Fibroblast of mammary gland (primary cell): Measurements from ENCODE around the gene BCAN.

Source experiments
- DNase-seq: peaks from one replicate; pipeline ENCODE4 v3.0.0-alpha.2; 2010; ENCODE audit warnings: low read depth
- H3K4me3 ChIP-seq: 2 replicates; pipeline ENCODE4 v1.5.1; 2011; ENCODE audit warnings: low read depth, mild to moderate bottlenecking, low read length, moderate library complexity; ENCODE audit not compliant: control insufficient read depth
- TF ChIP-seq, protein P1 (sequence below): conservative IDR thresholded peaks from 2 replicates; pipeline ENCODE4 v1.5.1; 2011; ENCODE audit warnings: low read depth, low read length, inconsistent platforms; ENCODE audit not compliant: control insufficient read depth, insufficient read depth

The BCAN gene

DNA sequence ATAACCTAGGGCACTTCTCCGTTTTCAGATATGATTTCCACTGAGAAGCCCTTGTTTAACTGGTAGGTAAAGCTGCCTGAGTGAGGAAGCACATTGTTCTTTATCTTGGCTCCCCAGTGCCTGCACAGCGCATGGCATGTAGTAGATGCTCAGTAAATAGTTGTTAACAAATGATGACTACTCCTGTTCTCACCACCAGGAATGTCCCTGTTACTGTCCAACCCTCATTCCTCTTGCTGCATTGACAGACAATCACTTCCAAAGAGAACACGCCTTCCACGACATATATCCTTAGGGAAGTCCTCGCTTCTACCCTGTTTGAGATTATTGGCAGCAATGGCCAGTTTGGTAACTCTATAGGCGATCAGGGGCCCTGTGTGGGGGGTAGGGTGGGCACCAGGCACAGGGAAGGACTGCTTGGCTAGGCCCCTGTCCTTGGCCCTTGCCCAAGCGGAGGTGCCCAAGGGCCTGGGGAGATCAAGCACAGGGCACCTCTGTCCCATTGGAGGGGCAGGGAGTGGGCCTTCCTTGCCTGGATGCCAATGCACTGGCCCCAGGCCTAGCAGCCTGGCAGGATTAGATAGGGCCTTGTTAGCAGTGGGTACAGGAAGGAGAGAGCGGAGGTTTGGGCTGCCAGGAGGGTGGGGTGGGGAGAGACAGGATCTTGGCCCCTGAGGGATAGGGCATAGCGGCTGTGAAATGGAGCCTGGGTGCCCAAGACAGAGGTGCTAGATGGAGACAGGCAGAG lies 25.1 kb downstream of the BCAN start:
- no peak for DNase-seq
- no peak overlapping the region for H3K4me3 ChIP-seq

DNA sequence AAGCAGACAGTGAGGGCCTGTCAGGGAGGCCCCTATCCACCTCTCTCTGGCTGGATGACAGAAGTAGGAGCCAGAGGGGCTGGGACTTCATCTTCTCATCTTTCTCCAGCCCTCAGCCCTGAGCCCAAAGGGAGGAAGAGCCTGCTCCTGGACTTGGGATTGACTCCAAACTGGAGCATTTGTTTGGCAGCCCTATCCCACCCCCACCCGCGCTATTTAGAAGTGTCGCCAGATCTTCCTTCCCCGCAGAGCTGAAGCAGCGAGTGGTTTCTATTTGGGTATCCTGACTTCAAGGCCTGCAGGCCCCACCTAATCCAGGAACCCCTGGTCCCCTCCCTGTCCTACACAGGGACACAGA lies 25.7 kb downstream of the BCAN start:
- TF ChIP-seq, protein P1, sequence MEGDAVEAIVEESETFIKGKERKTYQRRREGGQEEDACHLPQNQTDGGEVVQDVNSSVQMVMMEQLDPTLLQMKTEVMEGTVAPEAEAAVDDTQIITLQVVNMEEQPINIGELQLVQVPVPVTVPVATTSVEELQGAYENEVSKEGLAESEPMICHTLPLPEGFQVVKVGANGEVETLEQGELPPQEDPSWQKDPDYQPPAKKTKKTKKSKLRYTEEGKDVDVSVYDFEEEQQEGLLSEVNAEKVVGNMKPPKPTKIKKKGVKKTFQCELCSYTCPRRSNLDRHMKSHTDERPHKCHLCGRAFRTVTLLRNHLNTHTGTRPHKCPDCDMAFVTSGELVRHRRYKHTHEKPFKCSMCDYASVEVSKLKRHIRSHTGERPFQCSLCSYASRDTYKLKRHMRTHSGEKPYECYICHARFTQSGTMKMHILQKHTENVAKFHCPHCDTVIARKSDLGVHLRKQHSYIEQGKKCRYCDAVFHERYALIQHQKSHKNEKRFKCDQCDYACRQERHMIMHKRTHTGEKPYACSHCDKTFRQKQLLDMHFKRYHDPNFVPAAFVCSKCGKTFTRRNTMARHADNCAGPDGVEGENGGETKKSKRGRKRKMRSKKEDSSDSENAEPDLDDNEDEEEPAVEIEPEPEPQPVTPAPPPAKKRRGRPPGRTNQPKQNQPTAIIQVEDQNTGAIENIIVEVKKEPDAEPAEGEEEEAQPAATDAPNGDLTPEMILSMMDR, result no peak
- no peak overlapping the region for H3K4me3 ChIP-seq
- no peak for DNase-seq

More for the DNA sequence above, 25.1 kb downstream of the BCAN start:
- TF ChIP-seq, protein P1, result no peak

DNA sequence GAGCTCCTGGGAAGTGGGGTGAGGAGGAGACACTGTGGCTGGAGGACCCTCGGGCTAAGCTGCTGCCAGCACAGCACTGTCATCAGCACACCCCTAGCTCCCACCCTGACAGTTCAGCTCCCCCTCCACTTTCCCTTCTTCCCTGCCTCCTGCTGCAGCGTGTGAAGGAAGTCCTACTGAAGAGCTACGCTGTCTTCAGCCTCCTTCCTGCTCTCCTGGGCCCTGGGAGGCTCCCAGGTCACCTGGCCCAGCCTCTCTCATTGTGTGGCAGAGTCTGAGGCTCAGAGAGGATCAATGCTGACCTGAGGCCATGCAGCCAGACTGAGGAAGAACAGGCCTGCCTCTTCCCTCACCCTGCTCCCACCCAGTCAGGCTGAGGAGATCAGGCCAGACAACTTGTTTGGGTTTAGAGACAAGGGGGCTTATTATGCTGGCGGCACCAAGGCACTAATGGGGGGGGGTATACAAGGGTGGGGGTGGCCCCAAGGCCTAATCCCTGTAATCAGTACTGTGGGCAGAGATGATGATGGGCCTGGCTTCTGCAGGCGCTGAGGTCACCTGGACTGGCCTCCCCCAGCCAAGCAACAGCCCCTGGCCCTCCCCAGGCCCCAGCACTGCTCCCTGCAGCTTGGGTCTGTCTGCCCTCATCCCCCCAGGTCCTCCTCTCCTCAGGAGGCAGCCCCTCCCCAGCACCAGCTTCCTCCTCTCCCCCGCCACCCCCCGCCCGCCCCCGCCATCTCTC lies 26.2 kb downstream of the BCAN start:
- no peak for DNase-seq
- TF ChIP-seq, protein P1, result no peak
- H3K4me3 ChIP-seq, result no peak overlapping the region

DNA sequence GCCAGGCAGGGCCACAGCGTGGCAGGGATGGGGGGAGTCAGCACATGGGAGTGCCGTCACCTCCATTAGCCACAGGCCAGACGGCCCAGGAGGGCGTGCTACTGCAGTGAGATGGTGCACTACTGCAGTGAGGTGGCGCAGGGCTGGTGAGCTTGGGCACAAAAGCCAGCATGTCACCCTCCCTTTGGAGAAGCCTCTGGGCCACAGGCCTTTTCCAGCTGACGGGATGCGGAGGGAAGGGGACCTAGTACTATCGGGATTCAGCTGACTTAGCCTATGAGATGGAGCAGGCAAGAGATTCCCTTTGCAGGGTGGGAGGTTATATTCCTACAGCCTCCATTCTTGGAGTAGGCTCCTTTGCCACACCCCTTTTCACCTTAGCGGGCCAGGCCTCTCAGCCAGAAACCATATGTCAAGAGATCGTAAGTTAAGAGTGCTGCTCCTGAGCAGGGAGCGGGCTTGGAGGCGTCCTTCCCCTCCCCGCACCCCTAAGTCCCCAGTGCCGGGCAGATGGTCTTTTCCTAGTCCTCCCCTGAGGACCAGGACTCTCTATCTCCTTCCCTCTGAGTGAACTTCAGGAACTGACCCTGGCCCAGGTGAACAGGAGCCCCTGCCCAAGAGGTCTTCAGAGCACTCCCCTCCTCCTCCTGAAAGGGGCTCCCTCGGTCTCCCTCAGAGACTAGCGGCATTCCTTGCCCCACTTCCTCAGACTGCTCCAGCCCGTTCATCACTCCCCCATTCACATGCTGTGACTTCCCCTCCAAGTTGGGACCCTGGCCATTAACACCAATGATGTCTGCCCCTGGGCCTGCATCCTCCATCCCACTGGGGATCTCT lies 27.1 kb downstream of the BCAN start:
- no peak for DNase-seq
- TF ChIP-seq, protein P1, result no peak
- H3K4me3 ChIP-seq, result no peak overlapping the region

DNA sequence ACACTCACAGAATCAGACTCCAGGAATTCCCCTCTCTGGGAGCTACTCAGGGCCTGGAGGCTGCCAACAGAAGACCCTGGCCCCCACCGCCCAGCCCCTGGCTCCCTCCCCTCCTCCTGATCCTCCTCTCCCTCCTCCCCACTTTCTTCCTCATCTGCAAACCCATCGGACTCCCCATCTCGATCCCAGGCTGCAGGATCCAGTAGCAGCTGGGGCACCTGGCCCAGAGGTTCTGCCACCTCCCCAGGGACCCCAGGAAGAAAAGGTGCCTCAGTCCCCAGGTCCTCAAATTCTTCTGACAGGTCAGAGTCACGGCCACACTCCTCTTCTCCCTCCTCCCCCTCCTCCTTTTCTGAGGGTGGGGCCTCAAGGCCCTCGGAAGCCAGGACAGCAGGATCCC lies 27.9 kb downstream of the BCAN start:
- TF ChIP-seq, protein P1, result no peak

DNA sequence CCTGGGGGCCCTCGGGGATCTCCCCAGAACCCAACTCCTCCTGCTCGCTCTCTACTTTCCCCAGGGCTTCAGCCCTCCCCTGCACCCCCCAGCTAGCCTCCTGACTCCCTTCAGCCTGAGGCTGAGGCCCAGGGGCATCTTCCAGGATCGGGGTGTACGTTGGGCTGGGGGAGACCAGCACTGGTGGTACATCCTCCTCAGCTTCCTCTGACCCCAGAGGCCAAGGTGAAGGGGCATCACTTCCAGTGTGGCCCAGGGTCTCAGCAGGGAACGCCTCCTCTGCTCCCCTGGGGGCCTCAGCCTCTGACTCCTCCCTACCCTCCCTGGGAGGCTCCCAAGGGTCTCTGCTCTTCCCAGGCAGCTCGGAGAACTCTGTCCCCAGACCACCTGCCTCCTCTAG lies 28.4 kb downstream of the BCAN start:
- H3K4me3 ChIP-seq, result no peak overlapping the region
- TF ChIP-seq, protein P1, result no peak
- DNase-seq, result no peak

More for the DNA sequence above, 27.9 kb downstream of the BCAN start:
- no peak overlapping the region for H3K4me3 ChIP-seq
- DNase-seq, result no peak
